Kidney (tissue), 14 donors: ENCODE data around the gene MYL10. TPM values are rescaled to one million over a fixed set of nuclear protein-coding genes. Genes with fewer than 3 reads are reported as not detected.

Experiments used
- DNase-seq, 5 donors: peaks; one replicate each; pipeline ENCODE4 v3.0.0-alpha.2; 2013 to 2020
- FAIRE-seq: peaks from 2 replicates; lab custom pipeline; 2012; peaks lifted over from hg19 to GRCh38; lab: Jason Lieb, UNC
- H3K27ac ChIP-seq, 2 donors: one replicate each; pipeline ENCODE4 v1.7.0; 2013; ENCODE audit warnings: low read depth in 2 of 2, low read length in 2 of 2, inconsistent platforms in 1 of 2
- H3K27me3 ChIP-seq: one replicate; pipeline ENCODE4 v1.7.1; 2013; ENCODE audit warnings: low read length, inconsistent platforms; ENCODE audit not compliant: control insufficient read depth, insufficient read depth
- H3K36me3 ChIP-seq, 3 donors: one replicate each; pipeline versions ENCODE4 v1.7.0 to v1.7.1; 2013; ENCODE audit warnings: low read length in 3 of 3, control low read depth in 1 of 3, inconsistent platforms in 1 of 3; ENCODE audit not compliant: insufficient read depth in 3 of 3, control insufficient read depth in 2 of 3
- H3K4me1 ChIP-seq, 3 donors: one replicate each; pipeline versions ENCODE4 v1.7.0 to v1.7.1; 2013; ENCODE audit warnings: low read length in 3 of 3, inconsistent platforms in 1 of 3, low read depth in 1 of 3; ENCODE audit not compliant: control insufficient read depth in 2 of 3, insufficient read depth in 2 of 3
- H3K4me3 ChIP-seq, 3 donors: one replicate each; pipeline versions ENCODE4 v1.7.0 to v1.8.1; 2013; ENCODE audit warnings: low read length in 3 of 3, control low read depth in 1 of 3, inconsistent platforms in 1 of 3
- H3K9ac ChIP-seq, 3 donors: one replicate each; pipeline versions ENCODE4 v1.7.0 to v1.7.1; 2013; ENCODE audit warnings: low read length in 3 of 3, control low read depth in 1 of 3, inconsistent platforms in 1 of 3
- H3K9me3 ChIP-seq, 3 donors: one replicate each; pipeline versions ENCODE4 v1.7.0 to v1.7.1; 2013; ENCODE audit warnings: low read length in 3 of 3, control low read depth in 1 of 3, inconsistent platforms in 1 of 3; ENCODE audit not compliant: control insufficient read depth in 2 of 3, insufficient read depth in 1 of 3
- CTCF ChIP-seq: IDR thresholded peaks from 3 replicates; pipeline ENCODE4 v1.5.1; 2012; ENCODE audit warnings: mild to moderate bottlenecking, moderate library complexity, borderline replicate concordance; ENCODE audit not compliant: insufficient read depth; ENCODE audit errors: extremely low read depth
- intact Hi-C: fragments of 100-400 bp; cut with DNase I; formaldehyde crosslinking; loops from one replicate; pipeline ENCODE4 v1.11.1; 2022
- polyA plus RNA-seq: library from polyadenylated mRNA; stranded (reverse); fragments of 350-450 nt; fragmentation: Illumina TruSeq; extraction: RNeasy Lipid Tissue Mini Kit (QIAGEN cat#74804); gene quantifications from one replicate; pipeline ENCODE4 v1.2.3, GENCODE V29; 2014; ENCODE audit warnings: low read depth, low replicate concordance; ENCODE audit not compliant: insufficient read depth
- total RNA-seq: library from RNA; stranded (reverse); fragmentation: NEBNext Ultra II Directional; extraction: Animal tissue kit (Norgen Biotek cat#: 25700); gene quantifications from one replicate; pipeline ENCODE4 v1.2.1, GENCODE V29; 2021
- donor health status: control.
- donor health status: control.
- donor health status: control.
- donor health status: control.
- donor health status: control.
- donor health status: DM: yes; HTN: yes; CAD: no.
- donor health status: Normal renal cell carcinoma (clear cell type).

Gene MYL10
- total and polyA plus RNA-seq, 2 donors from 2014 or later = not detected

DNA sequence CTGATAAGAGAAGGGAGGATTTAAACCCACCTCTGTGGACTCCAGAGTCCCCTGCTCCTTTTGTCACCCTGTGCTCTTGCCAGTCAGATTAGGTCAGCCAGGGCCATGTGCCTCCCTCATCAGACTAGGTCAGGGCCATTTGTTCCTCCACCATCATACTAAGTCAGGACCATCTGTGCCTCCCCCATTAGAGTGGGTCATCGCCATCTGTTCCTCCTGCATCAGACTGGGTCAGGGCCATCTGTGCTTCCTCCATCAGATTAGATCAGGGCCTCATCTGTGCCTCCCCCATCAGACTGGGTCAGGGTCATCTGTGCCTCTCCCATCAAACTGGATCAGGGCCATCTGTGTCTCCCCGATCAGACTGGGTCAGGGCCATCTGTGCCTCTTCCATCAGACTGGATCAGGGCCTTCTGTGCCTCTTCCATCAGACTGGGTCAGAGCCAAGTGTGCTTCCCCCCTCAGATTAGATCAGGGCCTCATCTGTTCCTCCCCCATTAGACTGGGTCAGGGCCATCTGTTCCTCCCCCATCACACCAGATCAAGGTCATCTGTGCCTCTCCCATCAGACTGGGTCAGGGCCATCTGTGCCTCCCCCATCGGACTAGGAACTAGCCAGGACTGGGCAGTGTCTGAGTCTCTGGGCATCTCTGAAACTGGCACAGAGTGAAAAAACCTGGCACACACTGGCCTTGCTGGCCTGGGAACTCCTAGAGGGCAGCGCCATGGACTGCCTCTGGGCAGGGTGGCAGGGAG is 11.5 kb downstream of the MYL10 start:
- no peaks in the 10 kb centered on the region for H3K27me3 ChIP-seq
- no peak overlapping the region for H3K4me3 ChIP-seq
- no peak for TF ChIP-seq CTCF
- DNase-seq (no peak), FAIRE-seq (no peak)
- intact Hi-C loops = no loop called here
- H3K9me3 ChIP-seq = no peaks in the 10 kb centered on the region
- H3K27ac ChIP-seq = no peak overlapping the region
- H3K36me3 ChIP-seq = no peaks in the 10 kb centered on the region
- no peaks in the 10 kb centered on the region for H3K4me1 ChIP-seq
- H3K9ac ChIP-seq = no peak overlapping the region

DNA sequence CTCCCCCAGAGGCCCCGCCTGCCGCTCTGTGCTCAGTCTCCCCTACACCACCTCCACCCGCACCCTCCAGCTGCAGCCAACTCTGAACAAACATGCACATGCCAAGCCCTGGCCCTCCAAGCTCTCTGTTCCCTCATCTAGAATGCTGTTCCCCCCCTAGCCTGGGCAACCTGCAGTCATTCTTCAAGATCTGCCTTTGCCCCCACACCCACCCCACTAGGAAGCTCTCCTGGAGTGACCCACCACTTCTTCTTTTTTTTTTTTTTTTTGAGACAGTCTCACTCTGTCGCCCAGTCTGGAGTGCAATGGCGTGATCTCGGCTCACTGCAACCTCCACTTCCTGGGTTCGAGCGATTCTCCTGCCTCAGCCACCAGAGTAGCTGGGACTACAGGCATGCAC is 13.7 kb downstream of the MYL10 start:
- no peak overlapping the region for H3K27ac ChIP-seq
- no peak for FAIRE-seq
- DNase-seq = no peak

GRCh38 chr7:101614939-101615302 is 14.2 kb downstream of the MYL10 start:
- no peaks in the 10 kb centered on the region for H3K36me3 ChIP-seq
- H3K9ac ChIP-seq = no peak overlapping the region
- no peaks in the 10 kb centered on the region for H3K27me3 ChIP-seq
- no peak for FAIRE-seq
- no peak for TF ChIP-seq CTCF
- no peak for DNase-seq
- no peaks in the 10 kb centered on the region for H3K9me3 ChIP-seq
- no peaks in the 10 kb centered on the region for H3K4me1 ChIP-seq
- intact Hi-C loops = no loop called here
- no peak overlapping the region for H3K27ac ChIP-seq
- no peak overlapping the region for H3K4me3 ChIP-seq

More for the DNA sequence above, 13.7 kb downstream of the MYL10 start:
- Histone ChIP-seq H3K27me3 (no peaks in the 10 kb centered on the region), H3K9ac (no peak overlapping the region), H3K4me1 (no peaks in the 10 kb centered on the region), H3K4me3 (no peak overlapping the region), H3K36me3 (no peaks in the 10 kb centered on the region), H3K9me3 (no peaks in the 10 kb centered on the region)
- no peak for TF ChIP-seq CTCF
- intact Hi-C loops = no loop called here
